GM12878 (cell line): ENCODE measurements around the gene TK1. TPM values are rescaled to one million over a fixed set of nuclear protein-coding genes. Genes with fewer than 3 reads are reported as not detected.
A peak's percentile ranks its signal among the peaks of the same experiment; 100 is the strongest.

Experiments used
- BHLHE40 ChIP-seq, 2 experiments: fragments of 450-650 bp in 1 of 2; IDR thresholded peaks; 2 replicates each; pipeline ENCODE4 v1.6.1; 2011 to 2017; ENCODE audit warnings: low read depth in 2 of 2, borderline replicate concordance in 1 of 2, improper control_type of control experiment in 1 of 2, low read length in 1 of 2, mild to moderate bottlenecking in 1 of 2
- CHD2 ChIP-seq: IDR thresholded peaks from 2 replicates; pipeline ENCODE4 v1.6.1; 2011; ENCODE audit warnings: low read depth, low read length, improper control_type of control experiment, borderline replicate concordance
- FOXK2 ChIP-seq: fragments of 450-650 bp; IDR thresholded peaks from 2 replicates; pipeline ENCODE4 v1.6.1; 2017; ENCODE audit warnings: mild to moderate bottlenecking, moderate library complexity
- HDAC2 ChIP-seq: fragments of 200-600 bp; sonication (generic); IDR thresholded peaks from 2 replicates; pipeline ENCODE4 v1.6.1; 2017
- IKZF1 ChIP-seq: fragments of 450-650 bp; conservative IDR thresholded peaks from 2 replicates; pipeline ENCODE4 v1.6.1; 2017; ENCODE audit warnings: antibody characterized with exemption, mild to moderate bottlenecking
- MEF2A ChIP-seq: IDR thresholded peaks from 2 replicates; pipeline ENCODE4 v1.6.1; 2011; ENCODE audit warnings: low read depth, mild to moderate bottlenecking, low read length, moderate library complexity; ENCODE audit not compliant: insufficient read depth
- NFYB ChIP-seq: IDR thresholded peaks from 2 replicates; pipeline ENCODE4 v1.6.1; 2011; ENCODE audit warnings: low read depth, mild to moderate bottlenecking, low read length, improper control_type of control experiment, moderate library complexity; ENCODE audit not compliant: insufficient read depth
- NR2C1 ChIP-seq: fragments of 450-650 bp; IDR thresholded peaks from 2 replicates; pipeline ENCODE4 v1.6.1; 2017; ENCODE audit warnings: antibody characterized with exemption, mild to moderate bottlenecking, moderate library complexity
- PML ChIP-seq: IDR thresholded peaks from 2 replicates; pipeline ENCODE4 v1.6.1; 2012; ENCODE audit warnings: low read length, inconsistent platforms
- POLR2A ChIP-seq: IDR thresholded peaks from 2 replicates; pipeline ENCODE4 v1.6.1; 2011; ENCODE audit warnings: low read depth, mild to moderate bottlenecking, low read length
- POU2F2 ChIP-seq: IDR thresholded peaks from 3 replicates; pipeline ENCODE4 v1.6.1; 2011; ENCODE audit warnings: low read depth, mild to moderate bottlenecking, low read length, borderline replicate concordance
- RB1 ChIP-seq: fragments of 450-650 bp; formaldehyde crosslinking; IDR thresholded peaks from 2 replicates; pipeline ENCODE4 v1.6.1; 2017; ENCODE audit warnings: mild to moderate bottlenecking, borderline replicate concordance
- RFX5 ChIP-seq: IDR thresholded peaks from 2 replicates; pipeline ENCODE4 v1.6.1; 2011; ENCODE audit warnings: low read depth, low read length, improper control_type of control experiment
- SUPT20H ChIP-seq: IDR thresholded peaks from 2 replicates; pipeline ENCODE4 v1.6.1; 2011; ENCODE audit warnings: low read depth, mild to moderate bottlenecking, low read length, moderate library complexity, borderline replicate concordance; ENCODE audit not compliant: control insufficient read depth
- TAF1 ChIP-seq: IDR thresholded peaks from 2 replicates; pipeline ENCODE4 v1.6.1; 2011; ENCODE audit warnings: mild to moderate bottlenecking, low read depth, low read length, borderline replicate concordance
- polyA plus RNA-seq, 11 experiments: library from polyadenylated mRNA; depleted of rRNA in 4 of 11; unstranded in 6 of 11; stranded (reverse) in 5 of 11; fragments of >200 nt; fragmentation: Nextera tagmentation in 4 of 11; fragmentation: Illumina TruSeq in 1 of 11; extraction: Ambion mirVana in 4 of 11; extraction: Trizol in 1 of 11; gene quantifications; 1 replicate in 1 of 11; 2 replicates in 10 of 11; pipeline versions ENCODE4 v1.2.1 to v1.2.3, GENCODE V29; 2011 to 2016; ENCODE audit warnings: inconsistent platforms in 2 of 11, missing spikeins in 2 of 11, low read depth in 1 of 11
- total RNA-seq, 4 experiments: library from RNA; depleted of rRNA in 3 of 4; stranded (reverse); fragments of >200 nt in 3 of 4; fragmentation: Illumina TruSeq in 1 of 4; extraction: Trizol in 1 of 4; gene quantifications; 2 replicates each; pipeline versions ENCODE4 v1.2.1 to v1.2.3, GENCODE V29; 2013 to 2021
- TF ChIP-seq, protein P1 (sequence below): fragments of 450-650 bp; IDR thresholded peaks from 2 replicates; pipeline ENCODE4 v1.6.1; 2018; ENCODE audit warnings: mild to moderate bottlenecking, low read depth, moderate library complexity; ENCODE audit not compliant: partially characterized antibody
- TF ChIP-seq, protein P2 (sequence below): fragments of 450-650 bp; IDR thresholded peaks from 2 replicates; pipeline ENCODE4 v1.6.1; 2017; ENCODE audit warnings: mild to moderate bottlenecking, low read depth, inconsistent platforms; ENCODE audit not compliant: poor library complexity, severe bottlenecking
- TF ChIP-seq, protein P3 (sequence below): IDR thresholded peaks from 2 replicates; pipeline ENCODE4 v1.6.1; 2011; ENCODE audit warnings: mild to moderate bottlenecking, low read depth, low read length, moderate library complexity; ENCODE audit not compliant: insufficient replicate concordance
- TF ChIP-seq, protein P4 (sequence below): fragments of 450-650 bp; conservative IDR thresholded peaks from 2 replicates; pipeline ENCODE4 v1.6.1; 2017; ENCODE audit warnings: mild to moderate bottlenecking, moderate library complexity

TK1 gene
- total and polyA plus RNA-seq, 10 of the 15 experiments (the other 5 are each of a cell fraction or from before 2014, with no cell fraction given): 4.6 to 175 (median 77.9) TPM

DNA sequence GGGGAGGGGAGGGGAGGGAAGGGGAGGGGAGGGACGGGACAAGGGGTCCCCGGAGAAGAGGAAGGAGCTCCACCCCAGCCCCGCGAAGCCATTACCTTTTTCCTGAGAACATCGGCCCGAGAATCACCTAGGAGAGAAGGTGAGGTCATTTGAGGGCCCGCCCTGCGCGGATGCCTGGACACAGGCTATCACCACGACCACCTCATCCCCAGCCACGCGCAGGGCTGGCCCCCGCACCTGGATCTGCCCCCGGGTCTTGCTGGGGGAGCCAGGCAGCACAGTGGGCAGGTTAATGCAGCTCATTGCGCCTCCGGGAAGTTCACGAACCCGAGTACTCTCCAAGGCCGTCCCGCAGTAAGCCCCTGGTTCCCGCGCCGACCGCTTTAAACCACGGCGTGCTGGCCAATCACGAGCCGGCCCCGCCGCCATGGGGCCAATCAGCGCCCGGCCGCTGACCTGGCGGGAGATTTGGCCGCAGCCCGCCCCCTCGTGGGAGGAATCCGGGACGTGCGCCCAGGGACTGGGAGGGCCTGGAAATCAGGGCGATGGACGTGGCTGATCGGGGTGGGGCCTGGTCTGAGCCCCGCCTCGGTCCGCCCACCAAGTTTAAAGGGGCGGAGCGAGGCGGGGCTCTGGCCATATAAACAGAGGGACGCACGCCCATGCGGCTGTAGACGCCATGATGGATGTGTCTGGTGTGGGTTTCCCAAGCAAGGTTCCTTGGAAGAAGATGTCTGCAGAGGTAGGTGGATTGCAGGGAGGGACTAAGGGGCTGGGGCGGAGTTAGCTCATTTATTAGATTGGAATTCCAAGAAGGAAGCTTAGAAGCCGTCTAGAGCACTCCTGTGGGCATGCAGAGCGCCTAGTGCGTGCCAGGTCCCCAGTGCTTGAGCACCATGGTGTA lies at the start of gene TK1, which contains the start of gene AFMID (continued):
- TF ChIP-seq NFYB: peak; percentile 92
- TF ChIP-seq, protein P1, sequence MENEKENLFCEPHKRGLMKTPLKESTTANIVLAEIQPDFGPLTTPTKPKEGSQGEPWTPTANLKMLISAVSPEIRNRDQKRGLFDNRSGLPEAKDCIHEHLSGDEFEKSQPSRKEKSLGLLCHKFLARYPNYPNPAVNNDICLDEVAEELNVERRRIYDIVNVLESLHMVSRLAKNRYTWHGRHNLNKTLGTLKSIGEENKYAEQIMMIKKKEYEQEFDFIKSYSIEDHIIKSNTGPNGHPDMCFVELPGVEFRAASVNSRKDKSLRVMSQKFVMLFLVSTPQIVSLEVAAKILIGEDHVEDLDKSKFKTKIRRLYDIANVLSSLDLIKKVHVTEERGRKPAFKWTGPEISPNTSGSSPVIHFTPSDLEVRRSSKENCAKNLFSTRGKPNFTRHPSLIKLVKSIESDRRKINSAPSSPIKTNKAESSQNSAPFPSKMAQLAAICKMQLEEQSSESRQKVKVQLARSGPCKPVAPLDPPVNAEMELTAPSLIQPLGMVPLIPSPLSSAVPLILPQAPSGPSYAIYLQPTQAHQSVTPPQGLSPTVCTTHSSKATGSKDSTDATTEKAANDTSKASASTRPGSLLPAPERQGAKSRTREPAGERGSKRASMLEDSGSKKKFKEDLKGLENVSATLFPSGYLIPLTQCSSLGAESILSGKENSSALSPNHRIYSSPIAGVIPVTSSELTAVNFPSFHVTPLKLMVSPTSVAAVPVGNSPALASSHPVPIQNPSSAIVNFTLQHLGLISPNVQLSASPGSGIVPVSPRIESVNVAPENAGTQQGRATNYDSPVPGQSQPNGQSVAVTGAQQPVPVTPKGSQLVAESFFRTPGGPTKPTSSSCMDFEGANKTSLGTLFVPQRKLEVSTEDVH: peak; percentile 99
- peak; percentile 94 for TF ChIP-seq POLR2A
- peak; percentile 77; the same call in 1 of the 2 replicates for TF ChIP-seq PML
- peak; percentile 98 for TF ChIP-seq IKZF1
- TF ChIP-seq, protein P2, sequence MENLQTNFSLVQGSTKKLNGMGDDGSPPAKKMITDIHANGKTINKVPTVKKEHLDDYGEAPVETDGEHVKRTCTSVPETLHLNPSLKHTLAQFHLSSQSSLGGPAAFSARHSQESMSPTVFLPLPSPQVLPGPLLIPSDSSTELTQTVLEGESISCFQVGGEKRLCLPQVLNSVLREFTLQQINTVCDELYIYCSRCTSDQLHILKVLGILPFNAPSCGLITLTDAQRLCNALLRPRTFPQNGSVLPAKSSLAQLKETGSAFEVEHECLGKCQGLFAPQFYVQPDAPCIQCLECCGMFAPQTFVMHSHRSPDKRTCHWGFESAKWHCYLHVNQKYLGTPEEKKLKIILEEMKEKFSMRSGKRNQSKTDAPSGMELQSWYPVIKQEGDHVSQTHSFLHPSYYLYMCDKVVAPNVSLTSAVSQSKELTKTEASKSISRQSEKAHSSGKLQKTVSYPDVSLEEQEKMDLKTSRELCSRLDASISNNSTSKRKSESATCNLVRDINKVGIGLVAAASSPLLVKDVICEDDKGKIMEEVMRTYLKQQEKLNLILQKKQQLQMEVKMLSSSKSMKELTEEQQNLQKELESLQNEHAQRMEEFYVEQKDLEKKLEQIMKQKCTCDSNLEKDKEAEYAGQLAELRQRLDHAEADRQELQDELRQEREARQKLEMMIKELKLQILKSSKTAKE: peak; percentile 54
- TF ChIP-seq BHLHE40 (IDR thresholded peaks at IDR 0.05; ENCODE audit: borderline replicate concordance in 1 of 2, low read depth in 2 of 2, low read length in 1 of 2): peak; percentile 58 to 83; a peak in 3 of 4 replicates
- no peak for TF ChIP-seq MEF2A
- TF ChIP-seq, protein P3, sequence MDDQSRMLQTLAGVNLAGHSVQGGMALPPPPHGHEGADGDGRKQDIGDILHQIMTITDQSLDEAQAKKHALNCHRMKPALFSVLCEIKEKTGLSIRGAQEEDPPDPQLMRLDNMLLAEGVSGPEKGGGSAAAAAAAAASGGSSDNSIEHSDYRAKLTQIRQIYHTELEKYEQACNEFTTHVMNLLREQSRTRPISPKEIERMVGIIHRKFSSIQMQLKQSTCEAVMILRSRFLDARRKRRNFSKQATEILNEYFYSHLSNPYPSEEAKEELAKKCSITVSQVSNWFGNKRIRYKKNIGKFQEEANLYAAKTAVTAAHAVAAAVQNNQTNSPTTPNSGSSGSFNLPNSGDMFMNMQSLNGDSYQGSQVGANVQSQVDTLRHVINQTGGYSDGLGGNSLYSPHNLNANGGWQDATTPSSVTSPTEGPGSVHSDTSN: peak; percentile 36
- TF ChIP-seq POU2F2: peak; percentile 61; the same call in 2 of the 3 replicates
- TF ChIP-seq NR2C1: no peak
- peak; percentile 89 for TF ChIP-seq CHD2
- no peak for TF ChIP-seq SUPT20H
- no peak for TF ChIP-seq HDAC2
- TF ChIP-seq RFX5: peak; percentile 58; the same call in 1 of the 2 replicates
- peak; percentile 52; the same call in 1 of the 2 replicates for TF ChIP-seq FOXK2
- TF ChIP-seq, protein P4, sequence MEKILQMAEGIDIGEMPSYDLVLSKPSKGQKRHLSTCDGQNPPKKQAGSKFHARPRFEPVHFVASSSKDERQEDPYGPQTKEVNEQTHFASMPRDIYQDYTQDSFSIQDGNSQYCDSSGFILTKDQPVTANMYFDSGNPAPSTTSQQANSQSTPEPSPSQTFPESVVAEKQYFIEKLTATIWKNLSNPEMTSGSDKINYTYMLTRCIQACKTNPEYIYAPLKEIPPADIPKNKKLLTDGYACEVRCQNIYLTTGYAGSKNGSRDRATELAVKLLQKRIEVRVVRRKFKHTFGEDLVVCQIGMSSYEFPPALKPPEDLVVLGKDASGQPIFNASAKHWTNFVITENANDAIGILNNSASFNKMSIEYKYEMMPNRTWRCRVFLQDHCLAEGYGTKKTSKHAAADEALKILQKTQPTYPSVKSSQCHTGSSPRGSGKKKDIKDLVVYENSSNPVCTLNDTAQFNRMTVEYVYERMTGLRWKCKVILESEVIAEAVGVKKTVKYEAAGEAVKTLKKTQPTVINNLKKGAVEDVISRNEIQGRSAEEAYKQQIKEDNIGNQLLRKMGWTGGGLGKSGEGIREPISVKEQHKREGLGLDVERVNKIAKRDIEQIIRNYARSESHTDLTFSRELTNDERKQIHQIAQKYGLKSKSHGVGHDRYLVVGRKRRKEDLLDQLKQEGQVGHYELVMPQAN: peak; percentile 96
- peak; percentile 63; the same call in 1 of the 2 replicates for TF ChIP-seq TAF1
- peak; percentile 98; the same call in 1 of the 2 replicates for TF ChIP-seq RB1
